HepG2 (cell line): ENCODE data around the gene SUPT4H1. TPM values are rescaled to one million over a fixed set of nuclear protein-coding genes. Genes with fewer than 3 reads are reported as not detected.

Source experiments
- BORCS8-MEF2B ChIP-seq: sonication (generic); formaldehyde crosslinking; IDR thresholded peaks from 2 replicates; pipeline ENCODE4 v1.8.0; 2022; ENCODE audit warnings: mild to moderate bottlenecking, missing genetic modification reagents
- CBFB ChIP-seq: sonication (generic); formaldehyde crosslinking; IDR thresholded peaks from 2 replicates; pipeline ENCODE4 v1.4.0; 2020; ENCODE audit warnings: missing genetic modification reagents
- ERF ChIP-seq: IDR thresholded peaks from 2 replicates; pipeline ENCODE4 v1.6.1; 2018; ENCODE audit warnings: missing biosample characterization, missing genetic modification reagents
- FOXK2 ChIP-seq: fragments of 450-650 bp; IDR thresholded peaks from 2 replicates; pipeline ENCODE4 v1.6.1; 2016
- GATA4 ChIP-seq: sonication (generic); IDR thresholded peaks from 2 replicates; pipeline ENCODE4 v1.6.1; 2016; ENCODE audit warnings: antibody characterized with exemption, low read depth, borderline replicate concordance
- JDP2 ChIP-seq: sonication (generic); formaldehyde crosslinking; IDR thresholded peaks from 2 replicates; pipeline ENCODE4 v1.8.1; 2022; ENCODE audit warnings: missing genetic modification reagents, borderline replicate concordance
- JUN ChIP-seq: sonication (generic); formaldehyde crosslinking; IDR thresholded peaks from 2 replicates; pipeline ENCODE4 v1.4.0; 2020; ENCODE audit warnings: mild to moderate bottlenecking, missing genetic modification reagents
- KLF6 ChIP-seq: IDR thresholded peaks from 2 replicates; pipeline ENCODE4 v1.8.0; 2016; ENCODE audit warnings: missing biosample characterization, missing genetic modification reagents
- LCORL ChIP-seq, 2 experiments: fragments of 450-650 bp in 1 of 2; sonication (generic) in 1 of 2; formaldehyde crosslinking in 1 of 2; IDR thresholded peaks; 2 replicates each; pipeline versions ENCODE4 v1.5.0 to v1.6.1; 2017 to 2020; ENCODE audit warnings: antibody characterized with exemption in 1 of 2, missing genetic modification reagents in 1 of 2
- NCOA2 ChIP-seq: sonication (generic); formaldehyde crosslinking; IDR thresholded peaks from 2 replicates; pipeline ENCODE4 v1.8.0; 2022; ENCODE audit warnings: inconsistent platforms
- NR1H2 ChIP-seq: sonication (generic); formaldehyde crosslinking; IDR thresholded peaks from 2 replicates; pipeline ENCODE4 v1.8.1; 2022; ENCODE audit warnings: low read depth, missing genetic modification reagents, borderline replicate concordance
- RFXAP ChIP-seq: sonication (generic); formaldehyde crosslinking; IDR thresholded peaks from 2 replicates; pipeline ENCODE4 v1.4.0; 2020; ENCODE audit warnings: missing genetic modification reagents, borderline replicate concordance
- SRY ChIP-seq: sonication (generic); formaldehyde crosslinking; IDR thresholded peaks from 2 replicates; pipeline ENCODE4 v1.8.0; 2022; ENCODE audit warnings: mild to moderate bottlenecking, missing genetic modification reagents
- ZBTB8A ChIP-seq: sonication (generic); formaldehyde crosslinking; IDR thresholded peaks from 2 replicates; pipeline ENCODE4 v1.4.0; 2020; ENCODE audit warnings: mild to moderate bottlenecking, low read depth, missing genetic modification reagents, borderline replicate concordance
- ZNF20 ChIP-seq: sonication (generic); formaldehyde crosslinking; IDR thresholded peaks from 2 replicates; pipeline ENCODE4 v1.4.0; 2020; ENCODE audit warnings: mild to moderate bottlenecking, moderate library complexity, missing genetic modification reagents
- ZNF205 ChIP-seq: IDR thresholded peaks from 2 replicates; pipeline ENCODE4 v1.6.1; 2018; ENCODE audit warnings: missing biosample characterization, missing genetic modification reagents
- ZNF24 ChIP-seq: fragments of 450-650 bp; IDR thresholded peaks from 2 replicates; pipeline ENCODE4 v1.6.1; 2017; ENCODE audit warnings: antibody characterized with exemption, mild to moderate bottlenecking
- ZNF296 ChIP-seq: sonication (generic); formaldehyde crosslinking; conservative IDR thresholded peaks from 2 replicates; pipeline ENCODE4 v1.5.0; 2020; ENCODE audit warnings: mild to moderate bottlenecking, missing genetic modification reagents
- ZNF543 ChIP-seq: sonication (generic); formaldehyde crosslinking; IDR thresholded peaks from 2 replicates; pipeline ENCODE4 v1.4.0; 2020; ENCODE audit warnings: mild to moderate bottlenecking, missing genetic modification reagents
- ZNF672 ChIP-seq: sonication (generic); formaldehyde crosslinking; IDR thresholded peaks from 2 replicates; pipeline ENCODE4 v1.8.1; 2022; ENCODE audit warnings: missing genetic modification reagents
- ZNF75D ChIP-seq: sonication (generic); formaldehyde crosslinking; IDR thresholded peaks from 2 replicates; pipeline ENCODE4 v1.8.1; 2023; ENCODE audit warnings: missing genetic modification reagents, mild to moderate bottlenecking, borderline replicate concordance
- ZNF788 ChIP-seq: sonication (generic); formaldehyde crosslinking; IDR thresholded peaks from 2 replicates; pipeline ENCODE4 v1.5.0; 2020; ENCODE audit warnings: mild to moderate bottlenecking, missing genetic modification reagents, borderline replicate concordance
- polyA plus RNA-seq, 8 experiments: library from polyadenylated mRNA; depleted of rRNA in 3 of 8; stranded (reverse) in 7 of 8; unstranded in 1 of 8; fragments of >200 nt; fragmentation: Illumina TruSeq in 4 of 8; extraction: Trizol in 4 of 8; gene quantifications; 2 replicates each; pipeline versions ENCODE4 v1.2.1 to v1.2.3, GENCODE V29; 2011 to 2016; ENCODE audit warnings: low read depth in 4 of 8, missing spikeins in 1 of 8, mixed read lengths in 1 of 8; ENCODE audit not compliant: insufficient read depth in 1 of 8
- total RNA-seq, 5 experiments: library from RNA; depleted of rRNA; stranded (reverse); fragments of >200 nt; fragmentation: Illumina TruSeq; extraction: Trizol; gene quantifications; 2 replicates each; pipeline ENCODE4 v1.2.3, GENCODE V29; 2016; ENCODE audit warnings: low read depth in 1 of 5
- TF ChIP-seq, protein P1 (sequence below): sonication (generic); formaldehyde crosslinking; IDR thresholded peaks from 2 replicates; pipeline ENCODE4 v1.4.0; 2020; ENCODE audit warnings: low read depth, missing genetic modification reagents
- TF ChIP-seq, protein P2 (sequence below): sonication (generic); formaldehyde crosslinking; IDR thresholded peaks from 2 replicates; pipeline ENCODE4 v1.4.0; 2020; ENCODE audit warnings: missing genetic modification reagents
- TF ChIP-seq, protein P3 (sequence below): IDR thresholded peaks from 2 replicates; pipeline ENCODE4 v1.6.1; 2016; ENCODE audit warnings: low read depth, borderline replicate concordance

The SUPT4H1 gene
- total and polyA plus RNA-seq, 2 of the 13 experiments (the other 11 are each of a cell fraction or from before 2014, with no cell fraction given): 155 to 244 TPM

DNA sequence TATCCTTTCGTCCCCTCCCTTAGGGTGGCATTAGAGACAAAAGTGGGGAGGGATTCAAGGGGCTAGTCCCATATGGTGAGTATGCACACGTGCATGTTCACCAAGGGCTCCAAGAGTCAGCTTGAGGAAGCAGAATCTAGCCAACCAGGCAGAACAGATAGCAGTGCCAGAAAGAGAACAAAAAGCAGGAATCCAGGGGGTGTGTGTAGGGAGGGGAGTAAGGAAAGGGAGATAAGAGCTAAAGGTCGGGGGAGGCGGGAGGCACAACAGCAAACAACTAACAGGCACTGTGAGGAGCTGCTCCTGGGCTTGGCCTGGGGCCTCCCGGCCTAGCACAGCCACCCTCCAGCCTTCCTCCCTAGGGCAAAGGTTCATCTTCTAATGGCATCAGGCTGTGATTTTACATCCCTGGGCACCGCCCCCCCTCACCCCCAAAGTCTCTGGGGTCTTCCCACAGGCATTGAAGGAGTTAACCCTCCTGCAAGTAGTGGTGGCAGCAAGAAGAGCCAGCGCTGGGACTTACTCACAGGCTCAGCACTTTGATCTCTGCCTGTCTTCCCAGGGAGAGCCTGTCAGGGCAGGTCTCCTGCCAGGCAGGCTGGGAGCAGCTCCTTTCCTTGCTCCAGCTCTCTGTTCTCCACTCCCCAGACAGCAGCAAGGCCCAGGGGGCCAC lies 12.4 kb upstream of the SUPT4H1 start (continued):
- no peak for TF ChIP-seq LCORL (IDR thresholded peaks at IDR 0.05)
- TF ChIP-seq LCORL (CRISPR knock-in tag; IDR thresholded peaks at IDR 0.05): peak; percentile 65; the same call in 1 of the 2 replicates
- no peak for TF ChIP-seq JUN (CRISPR knock-in tag)
- TF ChIP-seq ZNF788 (CRISPR knock-in tag): peak; percentile 72; the same call in 1 of the 2 replicates
- 0 out of 2 replicates have a peak, but pooled peaks have one; percentile 37 for TF ChIP-seq RFXAP (CRISPR knock-in tag)
- 0 out of 2 replicates have a peak, but pooled peaks have one; percentile 45 for TF ChIP-seq ZNF543 (CRISPR knock-in tag)
- peak; percentile 86 for TF ChIP-seq ZNF296 (CRISPR knock-in tag)
- TF ChIP-seq ZNF672 (CRISPR knock-in tag): no peak
- no peak for TF ChIP-seq ZNF24
- 0 out of 2 replicates have a peak, but pooled peaks have one; percentile 13 for TF ChIP-seq CBFB (CRISPR knock-in tag)
- TF ChIP-seq, protein P1, sequence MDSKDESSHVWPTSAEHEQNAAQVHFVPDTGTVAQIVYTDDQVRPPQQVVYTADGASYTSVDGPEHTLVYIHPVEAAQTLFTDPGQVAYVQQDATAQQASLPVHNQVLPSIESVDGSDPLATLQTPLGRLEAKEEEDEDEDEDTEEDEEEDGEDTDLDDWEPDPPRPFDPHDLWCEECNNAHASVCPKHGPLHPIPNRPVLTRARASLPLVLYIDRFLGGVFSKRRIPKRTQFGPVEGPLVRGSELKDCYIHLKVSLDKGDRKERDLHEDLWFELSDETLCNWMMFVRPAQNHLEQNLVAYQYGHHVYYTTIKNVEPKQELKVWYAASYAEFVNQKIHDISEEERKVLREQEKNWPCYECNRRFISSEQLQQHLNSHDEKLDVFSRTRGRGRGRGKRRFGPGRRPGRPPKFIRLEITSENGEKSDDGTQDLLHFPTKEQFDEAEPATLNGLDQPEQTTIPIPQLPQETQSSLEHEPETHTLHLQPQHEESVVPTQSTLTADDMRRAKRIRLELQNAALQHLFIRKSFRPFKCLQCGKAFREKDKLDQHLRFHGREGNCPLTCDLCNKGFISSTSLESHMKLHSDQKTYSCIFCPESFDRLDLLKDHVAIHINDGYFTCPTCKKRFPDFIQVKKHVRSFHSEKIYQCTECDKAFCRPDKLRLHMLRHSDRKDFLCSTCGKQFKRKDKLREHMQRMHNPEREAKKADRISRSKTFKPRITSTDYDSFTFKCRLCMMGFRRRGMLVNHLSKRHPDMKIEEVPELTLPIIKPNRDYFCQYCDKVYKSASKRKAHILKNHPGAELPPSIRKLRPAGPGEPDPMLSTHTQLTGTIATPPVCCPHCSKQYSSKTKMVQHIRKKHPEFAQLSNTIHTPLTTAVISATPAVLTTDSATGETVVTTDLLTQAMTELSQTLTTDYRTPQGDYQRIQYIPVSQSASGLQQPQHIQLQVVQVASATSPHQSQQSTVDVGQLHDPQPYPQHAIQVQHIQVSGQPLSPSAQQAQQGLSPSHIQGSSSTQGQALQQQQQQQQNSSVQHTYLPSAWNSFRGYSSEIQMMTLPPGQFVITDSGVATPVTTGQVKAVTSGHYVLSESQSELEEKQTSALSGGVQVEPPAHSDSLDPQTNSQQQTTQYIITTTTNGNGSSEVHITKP (CRISPR knock-in tag): peak; percentile 31; the same call in 1 of the 2 replicates
- TF ChIP-seq ERF (CRISPR knock-in tag): no peak; the same call in 1 of the 2 replicates
- peak; percentile 38; the same call in 1 of the 2 replicates for TF ChIP-seq NR1H2 (CRISPR knock-in tag)
- peak; percentile 74 for TF ChIP-seq NCOA2 (CRISPR knock-in tag)
- TF ChIP-seq ZNF75D (CRISPR knock-in tag): no peak
- 0 out of 2 replicates have a peak, but pooled peaks have one; percentile 59 for TF ChIP-seq KLF6 (CRISPR knock-in tag)
- peak; percentile 85 for TF ChIP-seq BORCS8-MEF2B (CRISPR knock-in tag)
- peak; percentile 61; the same call in 1 of the 2 replicates for TF ChIP-seq GATA4
- peak; percentile 75; the same call in 1 of the 2 replicates for TF ChIP-seq ZBTB8A (CRISPR knock-in tag)
- TF ChIP-seq, protein P2, sequence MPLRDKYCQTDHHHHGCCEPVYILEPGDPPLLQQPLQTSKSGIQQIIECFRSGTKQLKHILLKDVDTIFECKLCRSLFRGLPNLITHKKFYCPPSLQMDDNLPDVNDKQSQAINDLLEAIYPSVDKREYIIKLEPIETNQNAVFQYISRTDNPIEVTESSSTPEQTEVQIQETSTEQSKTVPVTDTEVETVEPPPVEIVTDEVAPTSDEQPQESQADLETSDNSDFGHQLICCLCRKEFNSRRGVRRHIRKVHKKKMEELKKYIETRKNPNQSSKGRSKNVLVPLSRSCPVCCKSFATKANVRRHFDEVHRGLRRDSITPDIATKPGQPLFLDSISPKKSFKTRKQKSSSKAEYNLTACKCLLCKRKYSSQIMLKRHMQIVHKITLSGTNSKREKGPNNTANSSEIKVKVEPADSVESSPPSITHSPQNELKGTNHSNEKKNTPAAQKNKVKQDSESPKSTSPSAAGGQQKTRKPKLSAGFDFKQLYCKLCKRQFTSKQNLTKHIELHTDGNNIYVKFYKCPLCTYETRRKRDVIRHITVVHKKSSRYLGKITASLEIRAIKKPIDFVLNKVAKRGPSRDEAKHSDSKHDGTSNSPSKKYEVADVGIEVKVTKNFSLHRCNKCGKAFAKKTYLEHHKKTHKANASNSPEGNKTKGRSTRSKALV: no peak
- TF ChIP-seq ZNF205 (CRISPR knock-in tag): no peak
- TF ChIP-seq FOXK2: peak; percentile 43; the same call in 1 of the 2 replicates
- 0 out of 2 replicates have a peak, but pooled peaks have one; percentile 73 for TF ChIP-seq SRY (CRISPR knock-in tag)
- TF ChIP-seq, protein P3, sequence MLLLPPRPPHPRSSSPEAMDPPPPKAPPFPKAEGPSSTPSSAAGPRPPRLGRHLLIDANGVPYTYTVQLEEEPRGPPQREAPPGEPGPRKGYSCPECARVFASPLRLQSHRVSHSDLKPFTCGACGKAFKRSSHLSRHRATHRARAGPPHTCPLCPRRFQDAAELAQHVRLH (CRISPR knock-in tag): no peak
- no peak for TF ChIP-seq JDP2 (CRISPR knock-in tag)
- no peak for TF ChIP-seq ZNF20 (CRISPR knock-in tag)
